ENCODE results near the gene NKAP. TPM values are rescaled to one million over a fixed set of nuclear protein-coding genes. Genes with fewer than 3 reads are reported as not detected.
A peak's percentile ranks its signal among the peaks of the same experiment; 100 is the strongest.
"Not testable (repeated sequence)": the region's sequence is repeated elsewhere in the genome, so short reads cannot be mapped to it uniquely, and the experiment has no call there.

Gene NKAP
- total RNA-seq, 1 donor from 2014 or later: 4.1 TPM

- no peak for DNase-seq (ENCODE audit: low read depth, low spot score)
Measured at GRCh38 chrX:119941336-119941735, 2.2 kb downstream of the NKAP start.

- no peak for DNase-seq (ENCODE audit: low read depth, low spot score)
Measured at GRCh38 chrX:119935215-119935874, 8.2 kb downstream of the NKAP start.

GRCh38 chrX:119922391-119922790 lies 21.2 kb downstream of the NKAP start:
- not testable (repeated sequence) for DNase-seq (ENCODE audit: low read depth, low spot score)

- DNase-seq (ENCODE audit: low read depth, low spot score): no peak
Measured at GRCh38 chrX:119919835-119920585, 23.5 kb downstream of the NKAP start.

GRCh38 chrX:119917877-119918276 lies 25.7 kb downstream of the NKAP start:
- no peak for DNase-seq (ENCODE audit: low read depth, low spot score)

DNA sequence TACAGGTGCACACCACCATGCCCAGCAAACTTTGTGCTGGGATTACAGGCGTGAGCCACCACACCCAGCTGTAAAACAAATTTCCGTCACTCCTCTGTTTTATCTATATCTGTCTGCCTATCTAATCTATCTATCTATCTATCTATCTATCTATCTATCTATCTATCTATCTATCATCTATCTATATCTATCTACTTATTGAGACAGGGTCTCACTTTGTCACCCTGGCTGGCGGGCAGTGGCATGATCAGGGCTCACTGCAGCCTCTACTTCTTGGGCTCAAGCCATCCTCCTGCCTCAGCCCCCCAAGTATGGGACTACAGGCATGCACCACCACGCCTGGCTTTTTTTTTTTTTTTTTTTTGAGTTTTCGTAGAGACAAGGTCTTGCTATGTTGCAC lies 27.2 kb downstream of the NKAP start:
- no peak for DNase-seq (ENCODE audit: low read depth, low spot score)

GRCh38 chrX:119900976-119901375 lies 42.6 kb downstream of the NKAP start:
- no peak for DNase-seq (ENCODE audit: low read depth, low spot score)

DNA sequence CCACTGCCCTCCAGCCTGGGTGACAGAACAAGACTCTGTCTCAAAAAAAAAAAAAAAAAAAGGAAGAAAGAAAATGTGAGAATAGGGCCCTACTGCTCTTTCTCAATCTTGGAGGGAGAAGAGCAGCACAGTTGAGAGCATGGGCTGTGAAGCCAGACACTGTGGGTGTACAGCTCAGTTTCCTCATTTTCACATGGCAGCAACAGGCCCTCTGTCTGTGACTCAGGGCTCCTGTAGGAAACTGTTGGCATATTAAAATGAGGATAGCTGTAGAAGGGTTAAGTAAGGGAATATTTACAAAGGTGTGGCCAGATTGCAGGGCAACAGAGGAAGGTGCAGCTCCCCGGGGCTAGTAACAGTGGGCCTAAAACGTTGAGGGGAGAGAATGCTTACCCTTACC lies 44.4 kb downstream of the NKAP start:
- no peak for DNase-seq (ENCODE audit: low read depth, low spot score)

DNA sequence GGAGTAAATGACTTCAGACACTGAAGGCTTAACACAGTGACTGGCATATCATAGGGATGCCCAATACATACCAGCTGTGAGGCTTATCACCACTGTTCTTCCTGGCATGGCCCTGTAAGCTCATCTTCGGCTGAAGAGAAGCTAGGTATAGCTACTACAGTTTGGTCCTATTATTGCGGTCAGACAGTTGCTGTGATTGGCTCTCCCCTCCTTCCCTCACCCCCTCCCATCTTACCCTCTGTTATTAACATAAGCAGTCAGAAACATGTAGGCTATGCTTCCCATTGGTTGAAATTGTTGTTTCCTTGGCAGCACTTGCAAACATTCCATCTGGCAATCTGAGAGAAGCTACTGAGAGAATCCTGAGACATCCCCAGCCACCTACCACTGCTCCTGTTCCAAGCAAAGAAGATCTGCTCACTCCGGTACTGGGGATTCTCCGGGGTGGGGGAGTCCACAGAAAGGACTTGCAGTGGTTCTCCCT lies 47.7 kb downstream of the NKAP start, which contains the start of gene AKAP14:
AKAP14 (plus strand) TSS at position 51 of the 484 bp plus-strand sequence. CDS start 7,331 bp downstream, outside the sequence.
- DNase-seq (ENCODE audit: low read depth, low spot score): no peak

DNA sequence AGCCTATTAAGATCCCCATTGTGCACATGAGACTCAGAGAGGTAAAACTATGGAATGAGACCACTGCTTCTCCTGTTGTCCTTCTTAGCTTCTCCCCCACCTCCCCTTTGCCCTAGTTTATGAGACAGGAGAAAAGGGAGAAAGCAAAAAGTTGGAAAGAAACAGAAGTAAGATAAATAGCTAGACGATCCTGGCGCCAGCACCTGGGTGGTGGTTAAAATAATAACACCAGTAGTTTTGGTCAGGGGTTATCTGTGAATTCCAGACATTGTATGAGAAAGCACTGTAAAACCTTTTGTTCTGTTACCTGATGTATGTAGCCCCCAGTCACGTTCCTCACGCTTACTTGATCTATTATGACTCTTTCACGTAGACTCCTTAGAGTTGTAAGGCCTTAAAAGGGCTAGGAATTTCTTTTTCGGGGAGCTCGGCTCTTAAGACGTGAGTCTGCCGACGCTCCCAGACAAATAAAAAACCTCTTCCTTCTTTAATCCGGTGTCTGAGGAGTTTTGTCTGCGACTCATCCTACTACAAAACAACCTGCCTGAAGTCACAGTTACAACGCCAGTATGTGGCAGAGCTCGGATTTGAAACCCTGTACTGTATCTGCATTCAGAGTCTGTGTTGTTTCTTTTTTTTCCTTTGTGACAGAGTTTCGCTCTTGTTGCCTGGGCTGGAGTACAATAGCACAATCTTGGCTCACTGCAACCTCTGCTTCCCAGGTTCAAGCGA lies 51.4 kb downstream of the NKAP start:
- not testable (repeated sequence) for DNase-seq (ENCODE audit: low read depth, low spot score)

- DNase-seq (ENCODE audit: low read depth, low spot score): not testable (repeated sequence)
Measured at GRCh38 chrX:119890626-119891025, 52.9 kb downstream of the NKAP start.

DNA sequence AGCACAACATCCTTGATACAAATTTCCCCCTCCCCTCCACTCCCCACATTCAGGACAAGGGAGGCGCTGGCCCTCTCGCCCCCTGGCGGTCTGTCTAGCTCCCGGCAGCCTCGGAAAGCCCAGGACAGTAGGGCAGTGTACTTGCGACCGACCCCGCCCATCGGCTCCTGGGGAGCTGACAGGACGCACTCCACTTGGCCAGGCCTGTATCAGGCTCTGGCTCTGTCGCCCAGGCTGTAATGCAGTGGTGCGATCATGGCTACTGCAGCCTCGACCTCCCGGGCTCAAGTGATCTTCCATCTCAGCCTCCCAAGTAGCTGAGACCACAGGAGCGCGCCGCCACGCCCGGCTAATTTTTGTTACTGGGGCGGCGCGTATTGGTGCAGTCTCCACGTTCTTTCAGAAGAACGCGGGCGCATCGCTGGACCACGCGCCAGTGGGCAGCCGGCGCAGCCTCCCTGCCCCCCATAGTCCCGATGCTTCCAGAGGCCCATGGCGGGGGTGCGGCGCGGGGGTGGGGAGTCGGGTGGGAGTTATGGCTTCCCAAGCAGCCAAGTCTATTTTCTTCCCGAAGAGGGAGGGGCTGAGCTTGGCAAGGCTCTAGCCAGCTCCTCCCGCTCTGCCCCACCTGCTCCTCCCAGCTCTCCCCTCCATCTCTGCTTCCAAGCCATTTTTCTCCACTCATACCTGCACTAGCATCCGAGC lies 55.7 kb downstream of the NKAP start:
- DNase-seq (ENCODE audit: low read depth, low spot score): no peak

DNA sequence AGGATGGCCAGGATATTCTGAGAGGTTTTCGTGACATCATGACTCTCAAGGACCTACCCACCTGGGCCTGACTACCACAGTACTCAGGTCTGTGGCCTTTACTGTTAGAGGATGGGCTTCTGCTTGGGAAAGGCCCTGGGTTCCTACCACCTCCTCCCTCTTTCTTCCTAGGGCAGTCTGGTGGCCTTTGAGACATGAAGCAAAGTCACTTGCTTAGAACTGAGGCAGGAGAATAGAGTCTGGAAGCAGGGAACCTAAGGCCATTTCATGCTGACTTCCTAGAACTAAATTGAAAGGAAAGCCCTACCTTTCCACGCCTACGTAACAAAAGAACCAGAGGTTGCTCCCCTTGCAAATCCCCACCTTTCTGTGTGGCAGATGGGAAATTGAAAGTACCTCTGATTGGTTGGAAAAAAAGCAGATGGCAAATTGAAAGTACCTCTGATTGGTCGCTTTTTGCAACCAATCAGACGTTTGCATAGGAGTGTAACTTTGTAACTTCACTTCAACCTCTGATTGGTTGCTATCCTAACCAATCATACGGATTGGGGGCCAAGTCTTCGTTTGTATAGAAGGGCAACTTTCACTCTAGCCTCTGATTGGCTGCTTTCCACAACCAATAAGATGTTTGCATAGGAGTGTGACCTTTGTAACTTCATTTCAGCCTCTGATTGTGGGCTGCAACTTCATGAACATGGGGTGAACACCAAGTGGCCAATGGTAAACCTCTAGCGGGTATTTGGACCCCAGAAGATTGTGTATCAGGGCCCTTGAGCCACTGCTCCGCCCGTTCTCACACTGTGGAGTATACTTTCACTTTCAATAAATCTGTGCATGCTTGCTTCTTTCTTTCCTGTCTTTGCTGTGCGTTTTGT lies 57.8 kb downstream of the NKAP start:
- no peak for DNase-seq (ENCODE audit: low read depth, low spot score)

DNA sequence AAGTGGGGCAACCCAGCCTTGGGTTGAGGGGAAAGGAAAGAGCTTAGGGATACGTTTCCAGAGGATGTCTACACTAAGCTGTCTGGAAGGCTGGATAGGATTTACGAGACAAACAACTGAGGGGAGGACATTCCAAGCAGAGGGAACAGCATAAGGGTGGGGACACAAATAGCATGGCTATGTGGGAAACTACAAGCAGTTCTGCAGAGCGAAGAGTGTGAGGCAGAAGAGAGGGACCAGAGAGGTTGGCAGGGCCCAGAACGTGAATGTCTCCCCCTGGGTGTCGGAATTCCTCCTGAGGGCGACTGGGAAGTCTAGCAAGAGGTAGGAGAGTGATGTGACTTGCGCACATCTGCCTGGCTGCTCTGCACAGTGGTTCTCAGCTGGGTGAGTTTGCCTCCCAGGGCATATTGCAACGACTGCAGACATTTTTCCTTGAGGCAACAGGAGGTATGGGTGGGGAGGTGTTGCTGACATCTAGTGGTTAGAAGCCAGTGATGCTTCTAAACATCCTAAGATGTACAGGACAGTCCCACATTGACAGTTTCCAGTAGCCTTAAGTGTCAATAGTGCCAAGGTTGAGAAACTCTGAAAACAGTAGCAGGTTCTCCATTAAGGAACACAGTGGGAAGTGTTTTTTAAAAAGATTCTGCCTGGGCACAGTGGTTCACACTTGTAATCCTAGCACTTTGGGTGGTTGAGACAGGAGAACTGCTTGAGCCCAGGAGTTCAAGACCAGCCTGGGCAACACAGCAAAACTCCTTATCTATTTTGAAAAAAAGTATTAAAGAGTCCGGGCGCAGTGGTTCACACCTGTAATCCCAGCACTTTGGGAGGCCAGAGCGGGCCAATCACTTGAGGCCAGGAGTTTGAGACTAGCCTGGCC lies 62.8 kb downstream of the NKAP start:
- peak; percentile 17 for DNase-seq (ENCODE audit: low read depth, low spot score)

DNA sequence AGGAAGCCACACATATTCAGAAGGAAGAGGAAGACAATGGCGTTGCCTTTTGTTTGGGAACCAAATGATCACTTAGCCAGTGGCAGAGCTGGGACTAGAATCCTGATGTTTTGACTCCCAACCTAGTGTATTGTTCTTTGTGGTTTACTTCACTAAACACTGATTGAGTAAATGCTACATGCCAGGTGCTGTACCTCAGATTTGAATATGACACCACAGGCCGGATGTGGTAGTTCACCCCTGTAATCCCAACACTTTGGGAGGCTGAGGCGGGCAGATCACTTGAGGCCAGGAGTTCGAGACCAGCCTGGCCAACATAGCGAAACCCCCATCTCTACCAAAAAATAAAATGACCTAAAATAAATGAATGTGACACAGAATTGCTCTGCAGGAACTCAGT lies 63.5 kb downstream of the NKAP start:
- DNase-seq (ENCODE audit: low read depth, low spot score): no peak

GRCh38 chrX:119878740-119879139 lies 64.8 kb downstream of the NKAP start:
- DNase-seq (ENCODE audit: low read depth, low spot score): no peak

- no peak for DNase-seq (ENCODE audit: low read depth, low spot score)
Measured at GRCh38 chrX:119871599-119872395, 71.8 kb downstream of the NKAP start, which contains the start of the genes NDUFA1 and RNF113A. Gene NDUFA1 (plus strand): TSS chrX:119871832. CDS start chrX:119871912, 80 bp downstream. Gene RNF113A (minus strand): TSS chrX:119871733. CDS start chrX:119871613, 120 bp downstream.

DNA sequence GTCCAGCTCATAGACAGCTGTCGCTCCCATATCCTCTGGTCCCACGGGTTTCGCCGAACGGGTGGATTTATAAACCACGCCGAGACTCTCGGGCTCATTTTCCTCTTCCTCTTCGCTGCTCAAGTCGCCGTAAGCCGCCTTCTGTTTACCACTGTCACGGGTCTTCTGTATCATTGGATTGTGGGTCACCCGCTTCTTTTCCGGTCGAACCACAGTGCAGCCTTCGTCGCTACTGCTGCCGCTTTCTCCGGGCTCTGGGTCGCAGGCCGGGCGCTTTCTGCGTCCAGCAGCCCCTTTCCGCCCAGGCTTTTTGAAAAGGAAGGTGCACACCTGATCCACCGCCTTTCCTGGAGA lies 72.3 kb downstream of the NKAP start:
- no peak for DNase-seq (ENCODE audit: low read depth, low spot score)

All from pulmonary artery endothelial cell (primary cell).